ENCODE results near the gene GJA3. TPM values are rescaled to one million over a fixed set of nuclear protein-coding genes. Genes with fewer than 3 reads are reported as not detected.
A peak's percentile ranks its signal among the peaks of the same experiment; 100 is the strongest.

GJA3 gene
- total RNA-seq, 4 donors from 2014 or later: not detected

GRCh38 chr13:20105161-20105689, 55.6 kb downstream of the GJA3 start:
- intact Hi-C loops (cut with DNase I): no loop called here
- peaks cover 0 to 3% (median 0%) of the 10 kb centered on the region in 4 donors for H3K4me1 ChIP-seq
- TF ChIP-seq CTCF (IDR thresholded peaks at IDR 0.05): no peak
- no peak for TF ChIP-seq EP300 (IDR thresholded peaks at IDR 0.05)
- TF ChIP-seq POLR2AphosphoS5 (IDR thresholded peaks at IDR 0.05): no peak
- no peak for TF ChIP-seq POLR2A (IDR thresholded peaks at IDR 0.05; ENCODE audit: low read depth)
- H3K36me3 ChIP-seq: no peaks in the 10 kb centered on the region
- no peaks in the 10 kb centered on the region for H3K9me3 ChIP-seq
- DNase-seq (ENCODE audit: extremely low spot score): peak; percentile 64
- H3K27me3 ChIP-seq: peaks cover 0 to 60% (median 1%) of the 10 kb centered on the region in 4 donors
- WGBS: 91% methylated on average over 13 of the region's 13 CpGs
- H3K27ac ChIP-seq (replicated peaks in 1 of 4): no peak overlapping the region
- H3K4me3 ChIP-seq: no peak overlapping the region

GRCh38 chr13:20102525-20103180, 58.2 kb downstream of the GJA3 start:
- H3K4me1 ChIP-seq: peaks cover 0 to 3% (median 0%) of the 10 kb centered on the region in 4 donors
- no peak for DNase-seq (ENCODE audit: extremely low spot score)
- no peak overlapping the region for H3K27ac ChIP-seq (replicated peaks in 1 of 4)
- no peaks in the 10 kb centered on the region for H3K36me3 ChIP-seq
- WGBS: 37% methylated on average over 9 of the region's 9 CpGs
- H3K4me3 ChIP-seq: no peak overlapping the region
- TF ChIP-seq POLR2AphosphoS5 (IDR thresholded peaks at IDR 0.05): no peak
- TF ChIP-seq POLR2A (IDR thresholded peaks at IDR 0.05; ENCODE audit: low read depth): no peak
- TF ChIP-seq CTCF (IDR thresholded peaks at IDR 0.05): no peak
- TF ChIP-seq EP300 (IDR thresholded peaks at IDR 0.05): no peak
- H3K9me3 ChIP-seq: no peaks in the 10 kb centered on the region
- peaks cover 0 to 64% (median 3%) of the 10 kb centered on the region in 4 donors for H3K27me3 ChIP-seq
- intact Hi-C loops (cut with DNase I): no loop called here

- 65% methylated on average over 8 of the region's 8 CpGs for WGBS
- no peak for DNase-seq (ENCODE audit: extremely low spot score)
- intact Hi-C loops (cut with DNase I): no loop called here
Measured at GRCh38 chr13:20101467-20102316, 59.2 kb downstream of the GJA3 start.

GRCh38 chr13:20099319-20099718, 61.5 kb downstream of the GJA3 start:
- H3K27me3 ChIP-seq: peaks cover 0 to 48% (median 3%) of the 10 kb centered on the region in 4 donors
- intact Hi-C loops (cut with DNase I): no loop called here

More at GRCh38 chr13:20101467-20102316, 59.2 kb downstream of the GJA3 start:
- Histone ChIP-seq H3K27ac (replicated peaks in 1 of 4) (no peak overlapping the region), H3K27me3 (peaks cover 0 to 64% (median 3%) of the 10 kb centered on the region in 4 donors), H3K4me3 (no peak overlapping the region), H3K36me3 (no peaks in the 10 kb centered on the region), H3K4me1 (peaks cover 0 to 3% (median 0%) of the 10 kb centered on the region in 4 donors), H3K9me3 (no peaks in the 10 kb centered on the region)
- no peak for TF ChIP-seq EP300 (IDR thresholded peaks at IDR 0.05)
- no peak for TF ChIP-seq POLR2AphosphoS5 (IDR thresholded peaks at IDR 0.05)
- no peak for TF ChIP-seq POLR2A (IDR thresholded peaks at IDR 0.05; ENCODE audit: low read depth)
- TF ChIP-seq CTCF (IDR thresholded peaks at IDR 0.05): no peak

More at GRCh38 chr13:20099319-20099718, 61.5 kb downstream of the GJA3 start:
- Histone ChIP-seq H3K4me3 (no peak overlapping the region), H3K36me3 (no peaks in the 10 kb centered on the region), H3K27ac (replicated peaks in 1 of 4) (no peak overlapping the region), H3K9me3 (no peaks in the 10 kb centered on the region), H3K4me1 (peaks cover 0 to 3% (median 0%) of the 10 kb centered on the region in 4 donors)
- TF ChIP-seq POLR2A (IDR thresholded peaks at IDR 0.05; ENCODE audit: low read depth): no peak
- no peak for TF ChIP-seq EP300 (IDR thresholded peaks at IDR 0.05)
- no peak for TF ChIP-seq POLR2AphosphoS5 (IDR thresholded peaks at IDR 0.05)
- TF ChIP-seq CTCF (IDR thresholded peaks at IDR 0.05): no peak
- 62% methylated on average over 9 of the region's 9 CpGs for WGBS
- DNase-seq (ENCODE audit: extremely low spot score): no peak
